Activated T-helper 1 cell treated with Interleukin-2 at 50 U/mL for 16 hours (primary cell): ENCODE measurements around the gene SLAMF7.

Experiments
- DNase-seq: peaks from one replicate; pipeline ENCODE4 v3.0.0-alpha.2; 2020; ENCODE audit warnings: low read depth

The SLAMF7 gene

GRCh38 chr1:160800645-160801408, 61.8 kb downstream of the SLAMF7 start:
- no peak for DNase-seq

DNA sequence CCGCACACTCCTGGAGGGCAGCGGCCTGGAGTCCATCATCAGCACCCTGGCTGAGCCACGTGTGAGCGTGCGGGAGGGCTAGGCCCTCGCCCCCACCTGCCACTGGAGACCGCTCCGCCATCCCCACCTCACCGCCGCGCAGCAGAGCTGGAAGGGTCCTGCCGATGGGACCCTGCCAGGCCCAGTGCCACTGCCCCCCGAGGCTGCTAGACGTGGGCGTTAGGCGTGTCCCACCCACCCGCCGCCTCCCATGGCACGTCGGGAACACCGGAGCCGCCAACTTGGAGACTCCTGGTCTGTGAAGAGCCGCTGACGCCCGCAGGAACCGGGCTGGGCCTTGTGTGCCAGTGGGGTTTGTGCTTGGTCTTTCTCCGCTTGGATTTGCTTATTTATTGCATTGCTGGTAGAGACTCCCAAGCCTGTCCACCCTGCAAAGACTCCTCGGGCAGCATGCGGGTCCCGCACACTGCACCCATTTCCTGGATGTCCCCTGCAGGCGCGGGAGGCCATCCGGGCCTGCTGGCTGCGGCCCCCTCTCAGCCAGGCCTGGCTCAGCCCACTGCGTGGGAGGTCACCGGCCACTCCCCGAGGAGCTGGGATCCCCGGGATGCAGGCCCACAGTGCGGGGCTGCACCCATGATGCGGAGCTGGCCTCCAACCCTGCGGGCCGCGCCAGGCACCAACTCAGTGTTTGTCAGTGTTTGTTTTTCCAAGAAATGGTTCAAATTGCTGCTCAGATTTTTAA, 63.0 kb downstream of the SLAMF7 start:
- no peak for DNase-seq
